Ishikawa (cell line): ENCODE results near the gene FADS2.

Source experiments
- CEBPB ChIP-seq: IDR thresholded peaks from 2 replicates; pipeline ENCODE4 v1.6.1; 2012
- CREB1 ChIP-seq: IDR thresholded peaks from 2 replicates; pipeline ENCODE4 v1.6.1; 2012; ENCODE audit warnings: low read depth
- EP300 ChIP-seq: IDR thresholded peaks from 2 replicates; pipeline ENCODE4 v1.6.1; 2012; ENCODE audit warnings: borderline replicate concordance
- FOXM1 ChIP-seq: IDR thresholded peaks from 2 replicates; pipeline ENCODE4 v1.6.1; 2012; ENCODE audit warnings: low read depth, borderline replicate concordance
- NFIC ChIP-seq: IDR thresholded peaks from 2 replicates; pipeline ENCODE4 v1.6.1; 2012
- RAD21 ChIP-seq: IDR thresholded peaks from 2 replicates; pipeline ENCODE4 v1.6.1; 2012; ENCODE audit warnings: low read depth
- TAF1 ChIP-seq: IDR thresholded peaks from 2 replicates; pipeline ENCODE4 v1.6.1; 2012; ENCODE audit warnings: low read depth, mild to moderate bottlenecking
- TEAD4 ChIP-seq: IDR thresholded peaks from 2 replicates; pipeline ENCODE4 v1.6.1; 2012
- YY1 ChIP-seq: IDR thresholded peaks from 2 replicates; pipeline ENCODE4 v1.6.1; 2012; ENCODE audit warnings: low read depth
- ZBTB7A ChIP-seq: IDR thresholded peaks from 2 replicates; pipeline ENCODE4 v1.6.1; 2012; ENCODE audit warnings: low read depth
- TF ChIP-seq, protein P1 (sequence below): IDR thresholded peaks from 2 replicates; pipeline ENCODE4 v1.6.1; 2012; ENCODE audit warnings: low read depth, mild to moderate bottlenecking
- TF ChIP-seq, protein P2 (sequence below): IDR thresholded peaks from 2 replicates; pipeline ENCODE4 v1.6.1; 2012
- TF ChIP-seq, protein P3 (sequence below): IDR thresholded peaks from 2 replicates; pipeline ENCODE4 v1.6.1; 2012

DNA sequence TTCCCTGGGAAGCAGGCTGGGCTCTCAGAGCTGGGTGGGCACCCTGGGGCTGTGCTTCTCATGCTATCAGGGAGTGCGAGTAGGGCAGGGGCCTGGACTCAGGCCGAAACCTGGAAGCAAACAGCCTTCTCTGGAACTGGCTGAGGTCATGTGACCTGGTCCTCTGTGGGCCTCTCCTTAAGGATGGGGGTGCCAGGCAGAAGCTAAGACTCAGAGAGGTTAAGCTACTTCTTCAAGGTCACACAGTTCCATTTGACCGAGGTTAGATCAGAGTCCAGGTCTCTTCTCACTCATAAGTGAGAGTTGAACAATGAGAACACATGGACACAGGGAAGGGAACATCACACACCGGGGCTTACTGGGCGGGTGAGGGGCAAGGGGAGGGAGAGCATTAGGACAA is 55.8 kb downstream of the FADS2 start:
- TF ChIP-seq RAD21 = no peak
- TF ChIP-seq, protein P1, sequence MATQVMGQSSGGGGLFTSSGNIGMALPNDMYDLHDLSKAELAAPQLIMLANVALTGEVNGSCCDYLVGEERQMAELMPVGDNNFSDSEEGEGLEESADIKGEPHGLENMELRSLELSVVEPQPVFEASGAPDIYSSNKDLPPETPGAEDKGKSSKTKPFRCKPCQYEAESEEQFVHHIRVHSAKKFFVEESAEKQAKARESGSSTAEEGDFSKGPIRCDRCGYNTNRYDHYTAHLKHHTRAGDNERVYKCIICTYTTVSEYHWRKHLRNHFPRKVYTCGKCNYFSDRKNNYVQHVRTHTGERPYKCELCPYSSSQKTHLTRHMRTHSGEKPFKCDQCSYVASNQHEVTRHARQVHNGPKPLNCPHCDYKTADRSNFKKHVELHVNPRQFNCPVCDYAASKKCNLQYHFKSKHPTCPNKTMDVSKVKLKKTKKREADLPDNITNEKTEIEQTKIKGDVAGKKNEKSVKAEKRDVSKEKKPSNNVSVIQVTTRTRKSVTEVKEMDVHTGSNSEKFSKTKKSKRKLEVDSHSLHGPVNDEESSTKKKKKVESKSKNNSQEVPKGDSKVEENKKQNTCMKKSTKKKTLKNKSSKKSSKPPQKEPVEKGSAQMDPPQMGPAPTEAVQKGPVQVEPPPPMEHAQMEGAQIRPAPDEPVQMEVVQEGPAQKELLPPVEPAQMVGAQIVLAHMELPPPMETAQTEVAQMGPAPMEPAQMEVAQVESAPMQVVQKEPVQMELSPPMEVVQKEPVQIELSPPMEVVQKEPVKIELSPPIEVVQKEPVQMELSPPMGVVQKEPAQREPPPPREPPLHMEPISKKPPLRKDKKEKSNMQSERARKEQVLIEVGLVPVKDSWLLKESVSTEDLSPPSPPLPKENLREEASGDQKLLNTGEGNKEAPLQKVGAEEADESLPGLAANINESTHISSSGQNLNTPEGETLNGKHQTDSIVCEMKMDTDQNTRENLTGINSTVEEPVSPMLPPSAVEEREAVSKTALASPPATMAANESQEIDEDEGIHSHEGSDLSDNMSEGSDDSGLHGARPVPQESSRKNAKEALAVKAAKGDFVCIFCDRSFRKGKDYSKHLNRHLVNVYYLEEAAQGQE = no peak
- TF ChIP-seq EP300 = no peak
- TF ChIP-seq, protein P2, sequence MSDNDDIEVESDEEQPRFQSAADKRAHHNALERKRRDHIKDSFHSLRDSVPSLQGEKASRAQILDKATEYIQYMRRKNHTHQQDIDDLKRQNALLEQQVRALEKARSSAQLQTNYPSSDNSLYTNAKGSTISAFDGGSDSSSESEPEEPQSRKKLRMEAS = no peak
- TF ChIP-seq CEBPB = no peak
- TF ChIP-seq CREB1 = no peak
- TF ChIP-seq TEAD4 = no peak
- no peak for TF ChIP-seq YY1
- no peak for TF ChIP-seq TAF1
- TF ChIP-seq, protein P3, sequence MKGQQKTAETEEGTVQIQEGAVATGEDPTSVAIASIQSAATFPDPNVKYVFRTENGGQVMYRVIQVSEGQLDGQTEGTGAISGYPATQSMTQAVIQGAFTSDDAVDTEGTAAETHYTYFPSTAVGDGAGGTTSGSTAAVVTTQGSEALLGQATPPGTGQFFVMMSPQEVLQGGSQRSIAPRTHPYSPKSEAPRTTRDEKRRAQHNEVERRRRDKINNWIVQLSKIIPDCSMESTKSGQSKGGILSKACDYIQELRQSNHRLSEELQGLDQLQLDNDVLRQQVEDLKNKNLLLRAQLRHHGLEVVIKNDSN = no peak
- no peak for TF ChIP-seq ZBTB7A
- TF ChIP-seq FOXM1 = no peak
- TF ChIP-seq NFIC = no peak
